ENCODE measurements around the gene TMEM229A.
"Not testable (repeated sequence)": the region's sequence is repeated elsewhere in the genome, so short reads cannot be mapped to it uniquely, and the experiment has no call there.

The TMEM229A gene

DNA sequence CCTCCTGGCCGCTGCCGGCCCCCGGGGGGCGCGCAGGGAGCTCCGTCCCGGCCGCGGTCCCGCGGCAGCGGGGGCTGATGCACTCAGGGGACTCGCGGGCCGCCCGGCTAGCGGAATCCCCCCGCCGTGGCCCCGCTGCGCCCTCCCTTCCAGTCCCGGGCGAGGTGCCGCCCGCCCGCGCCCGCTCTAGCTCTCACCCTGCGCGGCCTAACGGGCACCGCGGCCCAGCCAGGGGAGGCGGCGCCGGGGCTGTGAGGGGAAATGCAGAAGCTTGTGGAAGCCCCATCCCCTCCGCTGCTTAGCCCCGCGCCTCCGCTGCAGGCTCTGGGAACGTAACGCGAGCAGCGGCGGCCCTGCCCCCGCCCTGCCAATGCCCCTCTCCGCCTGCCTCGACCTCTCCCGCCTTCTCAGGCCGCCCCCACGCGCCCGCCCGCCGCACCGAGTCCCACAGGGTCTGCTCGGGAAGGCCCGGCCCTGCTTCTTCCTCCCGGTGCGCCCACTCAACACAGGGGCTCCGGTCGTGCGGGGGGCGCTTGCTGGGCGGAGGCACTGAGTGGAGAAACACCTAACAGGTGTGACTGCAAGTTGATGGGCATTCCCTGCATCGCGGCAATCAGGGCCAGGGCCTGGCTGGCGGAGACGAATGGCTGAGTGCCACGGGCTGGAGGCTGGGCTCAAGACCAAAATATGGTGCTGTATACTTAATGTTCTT lies 384 bp upstream of the TMEM229A start:
- no peak for DNase-seq (ENCODE audit: low read depth)

DNA sequence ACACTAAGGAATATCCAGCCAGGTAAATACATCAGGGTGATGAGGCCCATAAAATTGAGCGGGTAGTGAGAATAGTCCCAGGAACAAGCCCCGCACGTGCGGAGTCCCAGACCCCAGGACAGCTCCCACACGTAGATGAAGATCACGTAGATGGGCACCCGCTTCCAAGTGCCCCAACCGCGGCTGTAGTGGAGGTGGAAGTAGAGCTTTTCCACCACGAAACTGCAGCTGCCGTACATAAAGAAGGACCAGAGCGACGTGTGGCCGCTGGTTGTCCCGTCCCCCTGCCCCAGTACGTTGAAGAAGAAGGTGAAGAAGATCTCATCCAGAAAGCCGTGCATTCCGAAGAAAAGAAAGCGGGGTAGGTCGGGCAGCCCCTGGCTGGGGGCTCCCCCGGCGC lies 948 bp downstream of the TMEM229A start:
- DNase-seq (ENCODE audit: low read depth) = no peak

DNA sequence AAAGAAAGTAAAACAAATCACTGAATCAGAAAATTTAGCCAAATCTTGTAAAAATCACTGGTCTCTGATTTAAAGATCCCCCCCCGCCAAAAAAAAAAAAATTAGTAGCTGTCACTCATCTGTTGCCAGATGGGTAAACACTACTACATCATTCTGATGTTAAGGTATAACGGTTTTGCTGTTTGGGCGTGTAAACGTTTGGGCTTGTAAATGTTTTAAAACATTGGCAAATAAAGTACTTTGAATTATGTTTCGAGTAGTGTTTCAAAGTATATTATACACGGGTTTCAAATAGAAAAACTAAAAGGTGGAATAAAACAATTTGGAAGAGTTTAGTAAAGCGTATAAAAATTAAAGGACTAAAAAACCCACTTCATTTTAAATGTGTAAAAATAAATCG lies 1.5 kb downstream of the TMEM229A start:
- no peak for DNase-seq (ENCODE audit: low read depth)

DNA sequence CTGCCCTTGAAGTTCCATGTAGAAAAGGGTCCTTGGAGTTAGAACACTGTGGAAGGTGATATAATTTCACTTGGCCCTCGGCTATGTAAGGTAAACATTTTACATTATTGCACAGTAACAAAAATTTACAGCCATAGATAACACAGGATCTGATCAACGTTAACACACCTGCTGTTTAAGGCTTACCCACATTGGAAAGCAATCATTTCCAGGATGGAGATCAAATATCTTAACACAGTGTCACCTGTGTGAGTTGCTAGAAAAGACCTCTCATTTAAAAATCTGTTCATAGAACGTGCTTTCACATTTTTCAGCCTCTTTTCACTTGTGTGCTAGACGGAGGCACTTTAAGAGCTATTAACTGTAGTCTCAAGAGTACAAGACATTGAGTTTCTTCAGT lies 1.9 kb downstream of the TMEM229A start:
- no peak for DNase-seq (ENCODE audit: low read depth)

DNA sequence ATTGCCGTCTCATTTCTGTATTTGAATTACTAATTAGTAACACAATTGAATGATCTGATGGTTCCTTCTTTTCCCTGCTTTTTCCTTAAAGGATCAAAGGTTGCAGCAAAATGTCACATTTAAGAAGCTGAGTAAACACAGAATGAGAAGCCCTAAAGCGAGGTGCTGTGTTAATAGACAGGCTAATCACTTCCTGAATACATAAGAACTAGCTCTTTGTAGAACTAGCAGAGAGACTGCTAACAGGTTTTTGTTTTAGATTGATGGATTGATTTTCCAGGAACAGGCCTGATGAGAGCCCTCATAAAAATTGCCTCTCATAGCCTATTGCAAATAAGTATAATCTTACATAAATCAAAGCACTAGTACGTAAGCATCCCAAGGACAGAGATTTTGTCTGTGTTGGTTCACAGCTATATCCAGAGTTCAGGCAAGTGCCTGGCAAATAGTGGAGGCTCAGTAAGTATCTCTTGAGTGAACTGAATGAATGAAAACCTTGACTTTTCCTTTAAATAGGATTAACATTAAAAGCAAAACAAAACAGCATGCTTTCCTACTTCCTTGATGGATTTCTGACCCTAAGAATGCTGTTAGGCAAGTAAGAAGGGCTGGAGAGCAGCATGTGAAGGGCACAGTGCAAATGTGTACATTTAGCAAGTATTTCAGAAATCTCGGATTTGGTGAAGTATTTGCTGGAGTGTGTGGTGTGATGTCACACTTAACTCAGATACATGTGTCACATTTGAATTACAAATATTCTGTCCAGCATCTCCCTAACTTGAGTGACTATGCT lies 3.3 kb downstream of the TMEM229A start:
- no peak for DNase-seq (ENCODE audit: low read depth)

DNA sequence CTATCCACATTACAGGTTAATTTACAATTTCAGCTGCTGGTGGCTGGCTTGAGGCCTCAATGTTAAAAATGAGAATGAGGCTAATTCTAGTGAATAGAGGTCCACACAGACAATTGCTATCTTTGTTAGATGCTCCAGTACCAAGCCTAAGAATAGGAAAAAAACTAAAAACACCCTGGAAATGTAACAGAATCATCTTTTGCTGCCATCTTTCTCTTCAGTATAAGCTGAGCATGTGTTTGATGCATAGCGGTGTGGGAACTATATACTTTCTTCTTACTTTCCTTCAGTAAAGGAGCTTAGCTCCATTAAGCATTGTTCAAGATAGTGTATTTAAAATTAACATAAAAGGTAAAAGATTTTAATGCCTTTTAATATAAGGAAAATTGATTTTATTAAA lies 5.6 kb downstream of the TMEM229A start:
- DNase-seq (ENCODE audit: low read depth) = no peak

DNA sequence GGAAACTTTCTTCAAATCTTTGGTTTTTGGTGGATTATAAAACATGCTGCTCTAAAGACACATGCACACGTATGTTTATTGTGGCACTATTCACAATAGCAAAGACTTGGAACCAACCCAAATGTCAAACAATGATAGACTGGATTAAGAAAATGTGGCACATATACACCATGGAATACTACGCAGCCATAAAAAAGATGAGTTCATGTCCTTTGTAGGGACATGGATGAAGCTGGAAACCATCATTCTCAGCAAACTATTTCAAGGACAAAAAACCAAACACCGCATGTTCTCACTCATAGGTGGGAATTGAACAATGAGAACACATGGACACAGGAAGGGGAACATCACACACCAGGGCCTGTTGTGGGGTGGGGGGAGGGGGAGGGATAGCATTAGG lies 8.5 kb downstream of the TMEM229A start:
- DNase-seq (ENCODE audit: low read depth) = not testable (repeated sequence)

DNA sequence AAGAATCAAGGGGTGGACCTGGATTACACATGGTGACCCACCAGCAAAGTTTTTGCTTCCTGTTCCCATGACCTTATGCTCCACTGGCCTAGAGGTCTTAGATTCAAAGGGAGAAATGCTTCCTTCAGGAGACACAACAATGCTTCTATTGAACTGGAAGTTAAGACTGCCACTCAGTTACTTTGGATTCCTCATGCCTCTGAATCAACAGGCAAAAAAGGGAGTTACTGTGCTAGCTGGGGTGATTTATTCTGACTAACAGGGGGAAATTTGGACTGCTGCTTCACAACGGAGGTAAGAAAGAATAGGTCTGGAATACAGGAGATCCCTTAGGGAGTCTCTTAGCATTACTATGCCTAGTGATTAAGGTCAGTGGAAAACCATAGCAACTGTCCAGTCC lies 10.3 kb downstream of the TMEM229A start:
- no peak for DNase-seq (ENCODE audit: low read depth)

DNA sequence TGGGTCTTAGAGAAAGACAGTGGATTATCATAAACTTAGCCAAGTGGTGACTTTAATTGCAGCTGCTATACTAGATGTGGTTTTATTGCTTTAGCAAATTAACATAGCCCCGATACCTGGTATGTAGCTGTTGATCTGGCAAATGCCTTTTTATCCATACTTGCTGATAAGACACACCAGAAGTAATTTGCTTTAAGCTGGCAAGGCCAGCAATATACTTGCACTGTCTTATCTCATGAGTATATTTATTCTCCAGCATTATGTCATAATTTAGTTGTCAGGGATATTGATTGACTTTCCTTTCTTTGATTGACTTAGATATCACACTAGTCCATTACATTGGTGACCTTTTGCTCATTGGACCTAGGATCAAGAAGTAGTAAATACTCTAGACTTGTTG lies 12.8 kb downstream of the TMEM229A start:
- DNase-seq (ENCODE audit: low read depth) = no peak

DNA sequence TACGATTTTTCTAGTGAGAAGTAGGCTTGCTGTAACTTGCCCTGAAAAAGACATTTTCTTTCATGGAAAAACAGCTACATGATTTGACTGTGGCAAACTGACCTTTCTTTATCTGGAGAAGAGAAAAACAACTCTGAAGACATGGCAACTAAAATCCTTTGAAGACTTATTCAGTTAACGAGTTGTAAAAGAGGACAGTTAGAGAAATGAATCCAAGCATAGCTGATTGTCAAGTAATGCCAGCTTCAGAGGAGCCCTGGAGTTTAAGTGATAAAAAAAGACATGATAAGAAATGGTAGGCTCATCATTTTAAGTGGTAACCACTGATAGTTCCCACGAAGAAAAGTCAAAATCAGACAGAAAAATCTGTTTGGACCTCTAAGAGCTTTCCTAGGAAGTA lies 19.6 kb downstream of the TMEM229A start:
- DNase-seq (ENCODE audit: low read depth) = no peak

DNA sequence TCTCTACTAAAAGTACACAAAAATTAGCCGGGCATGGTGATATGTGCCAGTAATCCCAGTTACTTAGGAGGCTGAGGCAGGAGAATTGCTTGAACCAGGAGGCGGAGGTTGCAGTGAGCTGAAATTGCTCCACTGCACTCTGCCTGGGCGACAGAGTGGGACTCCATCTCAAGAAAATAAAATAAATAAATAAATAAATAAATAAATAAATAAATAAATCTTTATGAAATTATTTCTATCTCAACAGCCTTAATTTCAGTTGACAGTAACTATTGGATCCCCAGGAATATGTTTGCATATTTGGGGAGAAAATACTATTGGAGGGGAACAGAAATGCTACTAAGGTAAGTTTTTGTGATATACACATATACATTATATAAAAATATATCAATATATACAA lies 20.0 kb downstream of the TMEM229A start:
- no peak for DNase-seq (ENCODE audit: low read depth)

DNA sequence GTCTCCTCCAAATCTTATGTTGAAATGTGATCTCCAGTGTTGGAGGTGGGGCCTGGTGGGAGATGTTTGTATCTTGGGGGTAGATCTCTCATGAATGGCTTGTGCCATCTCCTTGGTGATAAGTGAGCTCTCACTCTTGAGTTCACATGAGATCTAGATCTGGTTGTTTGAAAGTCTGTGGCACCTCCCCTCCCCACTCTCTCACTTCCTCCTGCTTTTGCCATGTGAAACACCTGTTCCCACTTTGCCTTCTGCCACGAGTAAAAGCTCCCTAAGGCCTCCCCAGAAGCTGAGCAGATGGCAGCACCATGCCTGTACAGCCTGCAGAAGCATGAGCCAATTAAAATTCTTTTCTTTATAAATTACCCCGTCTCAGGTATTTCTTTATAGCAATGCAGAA lies 23.5 kb downstream of the TMEM229A start:
- DNase-seq (ENCODE audit: low read depth) = no peak

DNA sequence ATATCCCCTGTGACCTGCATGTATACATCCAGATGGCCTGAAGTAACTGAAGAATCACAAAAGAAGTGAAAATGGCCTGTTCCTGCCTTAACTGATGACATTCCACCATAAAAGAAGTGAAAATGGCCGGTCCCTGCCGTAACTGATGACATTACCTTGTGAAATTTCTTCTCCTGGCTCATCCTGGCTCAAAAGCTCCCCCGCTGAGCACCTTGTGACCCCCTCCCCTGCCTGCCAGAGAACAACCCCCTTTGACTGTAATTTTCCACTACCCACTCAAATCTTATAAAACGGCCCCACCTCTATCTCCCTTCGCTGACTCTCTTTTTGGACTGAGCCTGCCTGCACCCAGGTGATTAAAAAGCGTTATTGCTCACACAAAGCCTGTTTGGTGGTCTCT lies 24.6 kb downstream of the TMEM229A start:
- not testable (repeated sequence) for DNase-seq (ENCODE audit: low read depth)

DNA sequence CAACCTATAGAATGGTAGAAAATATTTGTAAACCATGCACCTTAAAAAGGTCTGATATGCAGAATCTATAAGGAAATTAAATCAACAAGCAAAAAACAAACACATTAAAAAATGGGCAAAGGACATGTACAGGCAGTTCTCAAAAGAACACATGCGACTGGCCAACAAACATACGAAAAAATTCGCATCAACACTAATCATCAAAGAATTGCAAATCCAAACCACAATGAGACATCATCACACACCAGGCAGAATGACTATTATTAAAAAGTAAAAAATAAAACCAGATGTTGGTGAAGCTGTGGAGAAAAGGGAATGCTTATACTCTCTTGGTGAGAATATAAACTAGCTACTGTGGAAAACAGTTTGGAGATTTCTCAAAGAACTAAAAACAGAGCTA lies 33.2 kb downstream of the TMEM229A start:
- no peak for DNase-seq (ENCODE audit: low read depth)

DNA sequence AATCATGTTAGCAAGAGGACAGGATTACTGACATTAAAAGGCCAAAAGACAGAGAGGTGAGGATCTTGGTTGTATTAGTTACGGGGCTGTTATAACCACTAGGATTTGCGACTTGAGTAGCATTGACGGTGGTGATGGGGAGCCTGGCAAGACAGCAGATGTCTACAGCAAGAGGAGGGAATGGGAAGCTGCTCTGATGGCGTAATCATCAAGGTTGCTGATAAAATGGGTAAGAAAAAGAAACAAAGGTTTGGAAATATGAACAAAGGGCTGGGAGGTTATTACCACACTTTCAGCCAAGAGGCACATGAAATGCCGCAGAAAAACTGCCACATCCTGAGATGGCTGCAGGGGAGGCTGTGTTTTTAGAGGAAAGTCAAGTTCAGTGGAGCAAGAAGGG lies 33.9 kb downstream of the TMEM229A start:
- no peak for DNase-seq (ENCODE audit: low read depth)

DNA sequence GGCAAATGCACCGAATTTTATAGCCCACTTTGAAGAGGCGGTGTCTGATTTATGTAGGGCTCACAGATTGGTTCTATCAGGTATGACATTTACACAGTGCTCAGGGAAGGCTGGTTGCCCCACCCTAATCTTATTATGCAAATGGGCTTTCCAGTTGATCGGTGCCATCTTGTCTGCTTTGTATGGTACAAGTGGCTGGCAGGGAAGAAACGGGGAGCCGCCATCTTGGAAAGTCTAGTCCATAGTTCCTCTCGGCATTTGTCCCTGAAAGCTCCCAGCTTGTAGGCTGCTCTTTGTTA lies 36.6 kb downstream of the TMEM229A start:
- no peak for DNase-seq (ENCODE audit: low read depth)

DNA sequence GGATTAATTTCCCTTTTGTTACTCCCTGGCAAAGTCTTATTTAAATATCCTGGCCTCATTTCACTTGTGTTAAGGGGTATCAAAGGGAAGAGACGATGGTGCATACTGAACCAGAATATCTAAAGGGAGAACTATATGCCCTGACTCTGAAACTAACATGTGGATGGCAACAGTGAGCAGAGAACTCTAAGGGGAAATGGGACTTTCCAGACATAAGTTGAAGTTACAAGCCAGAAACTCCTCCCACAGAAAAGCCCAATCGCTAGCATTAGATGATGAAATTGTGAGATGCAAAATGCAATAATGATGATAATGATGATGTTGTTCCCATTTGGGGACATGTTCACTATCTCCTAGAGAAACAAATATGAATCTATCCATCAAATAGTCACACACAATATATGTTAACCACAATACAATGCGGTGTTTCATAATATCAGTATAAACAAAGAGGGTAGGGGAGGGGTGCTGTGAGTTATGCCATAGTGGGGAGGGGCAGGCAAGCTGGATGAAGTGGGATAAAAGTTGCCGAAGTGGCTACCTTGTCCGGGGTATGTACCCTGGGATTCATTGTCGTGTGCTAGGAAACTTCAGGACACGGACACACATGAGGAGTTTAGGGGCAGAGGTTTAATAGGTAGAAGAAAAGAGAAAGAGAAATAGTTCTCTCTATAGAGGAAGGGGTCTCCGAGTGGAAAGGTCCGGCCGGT lies 37.1 kb downstream of the TMEM229A start:
- no peak for DNase-seq (ENCODE audit: low read depth)

DNA sequence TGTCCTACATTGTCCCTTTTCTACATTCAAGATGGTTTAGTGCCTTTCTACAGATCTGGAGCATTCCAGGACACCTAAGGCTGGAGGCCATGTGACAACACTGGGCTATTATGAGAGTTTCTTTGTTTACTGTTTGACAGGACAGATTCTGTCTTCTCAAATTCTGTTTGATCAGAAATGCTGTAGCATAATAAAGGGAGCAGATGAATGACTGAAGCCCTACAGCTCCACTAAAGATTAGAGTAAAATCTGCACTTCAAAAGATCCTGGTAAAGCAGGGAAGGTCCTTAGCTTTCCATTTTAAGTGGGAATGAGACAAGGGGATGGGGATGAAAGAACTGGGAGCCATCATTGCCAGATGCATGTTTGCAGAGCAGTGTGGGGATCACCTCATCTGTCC lies 38.4 kb downstream of the TMEM229A start:
- no peak for DNase-seq (ENCODE audit: low read depth)

DNA sequence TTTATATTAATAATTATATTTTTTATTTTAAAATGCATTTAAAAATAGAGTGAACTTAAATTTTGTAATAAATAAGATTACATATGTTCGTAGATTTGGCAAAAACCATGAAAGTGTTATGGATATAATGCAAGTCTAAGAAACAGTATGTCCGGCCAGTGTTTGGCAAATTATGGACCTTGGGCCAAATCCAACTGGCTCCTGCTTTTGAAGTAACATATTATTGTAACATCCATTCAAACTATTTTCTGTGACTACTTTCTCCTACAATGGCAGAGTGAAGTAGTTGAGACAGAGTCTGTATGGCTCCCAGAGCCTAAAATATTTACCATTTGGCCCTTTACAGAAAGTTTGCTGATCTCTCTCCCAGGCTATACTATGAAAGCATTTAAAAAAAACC lies 38.9 kb downstream of the TMEM229A start:
- no peak for DNase-seq (ENCODE audit: low read depth)

DNA sequence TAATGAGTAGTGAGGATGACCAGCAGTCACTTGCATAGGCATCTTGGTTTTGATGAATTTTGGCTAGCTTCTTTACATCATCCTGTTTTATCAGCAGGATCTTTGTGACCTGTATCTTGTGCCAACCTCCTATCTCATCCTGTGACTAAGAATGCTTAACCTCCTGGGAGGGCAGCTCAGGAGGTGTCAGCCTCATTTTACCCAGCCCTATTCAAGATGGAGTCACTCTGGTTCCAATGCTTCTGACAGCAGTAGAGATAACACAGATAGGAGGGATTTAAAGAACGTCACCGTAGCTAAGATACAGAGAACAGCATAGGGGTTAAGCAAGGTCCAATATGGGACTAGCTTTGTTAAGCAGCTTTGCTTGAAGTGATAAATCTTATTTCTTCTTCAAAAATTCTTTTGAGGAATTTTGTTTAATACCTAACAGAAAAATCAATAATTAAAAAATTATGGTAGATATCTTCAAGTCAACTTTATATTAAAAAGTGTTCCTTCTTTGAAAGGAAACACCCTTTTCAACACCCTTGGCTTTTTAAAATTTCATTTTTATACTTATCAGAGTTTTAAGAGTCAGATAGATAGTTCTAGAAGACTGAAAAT lies 39.9 kb downstream of the TMEM229A start:
- no peak for DNase-seq (ENCODE audit: low read depth)

DNA sequence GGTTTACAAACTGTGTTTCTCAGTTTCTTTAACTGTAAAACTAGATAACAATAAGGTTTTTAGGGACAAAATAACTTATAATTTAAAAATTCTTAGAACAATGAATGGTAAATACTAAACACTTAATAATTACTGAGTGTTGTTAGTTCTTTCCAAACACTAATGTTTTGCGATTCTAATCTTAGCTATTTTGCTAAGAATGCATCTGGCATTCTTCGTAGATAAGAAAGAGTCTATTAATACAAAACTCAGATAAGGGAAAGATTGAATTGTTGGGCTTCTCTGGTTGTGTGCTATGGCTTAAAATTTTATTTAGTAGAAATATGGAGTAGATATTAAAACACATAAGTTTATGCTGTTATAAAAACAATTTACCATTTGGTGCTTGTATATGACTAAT lies 45.4 kb downstream of the TMEM229A start:
- DNase-seq (ENCODE audit: low read depth) = no peak

Data from EH (cell line).